Muscle layer of colon (tissue), 2 donors: ENCODE measurements around the gene CTBP1.

Experiments used
- H3K27ac ChIP-seq: one replicate; pipeline ENCODE4 v1.7.0; 2013; ENCODE audit warnings: low read depth, mild to moderate bottlenecking, low read length, moderate library complexity
- H3K27me3 ChIP-seq, 2 donors: one replicate each; pipeline ENCODE4 v1.7.0; 2013; ENCODE audit warnings: low read length in 2 of 2, mild to moderate bottlenecking in 2 of 2; ENCODE audit not compliant: insufficient read depth in 2 of 2, control insufficient read depth in 1 of 2
- H3K36me3 ChIP-seq: one replicate; pipeline ENCODE4 v1.7.0; 2013; ENCODE audit warnings: mild to moderate bottlenecking, low read length; ENCODE audit not compliant: insufficient read depth
- H3K4me1 ChIP-seq: one replicate; pipeline ENCODE4 v1.7.0; 2013; ENCODE audit warnings: mild to moderate bottlenecking, low read length; ENCODE audit not compliant: insufficient read depth
- H3K4me3 ChIP-seq, 2 donors: one replicate each; pipeline ENCODE4 v1.7.0; 2013; ENCODE audit warnings: low read length in 2 of 2, low read depth in 1 of 2, mild to moderate bottlenecking in 1 of 2, moderate library complexity in 1 of 2
- H3K9ac ChIP-seq: one replicate; pipeline ENCODE4 v1.7.0; 2013; ENCODE audit warnings: low read length
- H3K9me3 ChIP-seq: one replicate; pipeline ENCODE4 v1.7.0; 2013; ENCODE audit warnings: mild to moderate bottlenecking, low read length
- donor health status: abdominal sarcoma.
- donor health status: Adenocarcinoma of cecum.

The CTBP1 gene

GRCh38 chr4:1277667-1278665 lies 29.0 kb upstream of the CTBP1 start:
- H3K27ac ChIP-seq: no peak overlapping the region
- H3K4me1 ChIP-seq: no peaks in the 10 kb centered on the region

DNA sequence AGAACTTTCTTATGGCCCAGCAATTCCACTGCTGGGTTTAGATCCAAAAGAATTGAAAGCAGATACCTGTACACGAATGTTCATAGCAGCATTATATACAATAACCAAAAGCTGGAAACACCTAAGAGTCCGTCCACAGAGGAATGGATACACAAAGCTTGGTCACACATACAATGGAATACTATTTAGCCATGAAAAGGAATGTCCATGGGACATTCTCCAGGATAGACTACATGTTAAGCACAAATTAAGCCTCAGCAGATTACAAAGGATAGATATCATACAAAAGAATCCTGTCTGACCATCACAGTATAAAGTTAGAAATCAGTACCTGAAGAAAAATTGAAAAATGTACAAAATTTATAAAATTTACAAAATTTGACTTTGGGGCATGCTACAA lies 28.1 kb upstream of the CTBP1 start:
- Histone ChIP-seq H3K4me3 (no peak overlapping the region), H3K27me3 (no peaks in the 10 kb centered on the region)

More at GRCh38 chr4:1277667-1278665, 29.0 kb upstream of the CTBP1 start:
- Histone ChIP-seq H3K36me3 (no peaks in the 10 kb centered on the region), H3K9me3 (no peaks in the 10 kb centered on the region), H3K27me3 (no peaks in the 10 kb centered on the region), H3K9ac (no peak overlapping the region), H3K4me3 (no peak overlapping the region)

DNA sequence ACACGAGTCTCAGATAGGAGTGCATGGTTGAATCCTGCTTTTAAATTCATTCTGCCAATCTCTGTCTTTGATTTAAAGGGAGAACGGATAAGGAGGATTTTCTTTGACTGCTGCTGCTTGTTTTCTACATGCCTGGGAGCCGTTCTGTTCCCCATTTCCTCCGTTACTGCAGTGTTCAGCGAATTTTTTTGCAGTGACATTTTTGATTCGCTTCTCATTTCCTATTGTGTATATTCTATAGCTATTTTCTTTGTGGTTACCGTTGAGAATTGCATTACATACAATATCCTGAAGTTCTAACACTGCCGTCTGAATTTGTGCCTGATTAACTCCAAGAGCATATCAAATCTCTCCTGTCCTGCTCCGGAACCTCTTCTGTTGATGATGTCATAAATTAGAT lies 25.9 kb upstream of the CTBP1 start:
- H3K27me3 ChIP-seq: no peaks in the 10 kb centered on the region
- H3K4me3 ChIP-seq: no peak overlapping the region
- no peak overlapping the region for H3K9ac ChIP-seq
- H3K36me3 ChIP-seq: no peaks in the 10 kb centered on the region
- H3K4me1 ChIP-seq: no peaks in the 10 kb centered on the region
- no peaks in the 10 kb centered on the region for H3K9me3 ChIP-seq
- no peak overlapping the region for H3K27ac ChIP-seq

More for the DNA sequence above, 28.1 kb upstream of the CTBP1 start:
- Histone ChIP-seq H3K36me3 (no peaks in the 10 kb centered on the region), H3K9ac (no peak overlapping the region), H3K4me1 (no peaks in the 10 kb centered on the region), H3K27ac (no peak overlapping the region), H3K9me3 (no peaks in the 10 kb centered on the region)

- Histone ChIP-seq H3K27me3 (no peaks in the 10 kb centered on the region), H3K4me3 (no peak overlapping the region), H3K27ac (no peak overlapping the region), H3K36me3 (no peaks in the 10 kb centered on the region), H3K9ac (no peak overlapping the region), H3K9me3 (no peaks in the 10 kb centered on the region), H3K4me1 (no peaks in the 10 kb centered on the region)
These were observed 22.8 kb upstream of the CTBP1 start for GRCh38 chr4:1271686-1272085.

DNA sequence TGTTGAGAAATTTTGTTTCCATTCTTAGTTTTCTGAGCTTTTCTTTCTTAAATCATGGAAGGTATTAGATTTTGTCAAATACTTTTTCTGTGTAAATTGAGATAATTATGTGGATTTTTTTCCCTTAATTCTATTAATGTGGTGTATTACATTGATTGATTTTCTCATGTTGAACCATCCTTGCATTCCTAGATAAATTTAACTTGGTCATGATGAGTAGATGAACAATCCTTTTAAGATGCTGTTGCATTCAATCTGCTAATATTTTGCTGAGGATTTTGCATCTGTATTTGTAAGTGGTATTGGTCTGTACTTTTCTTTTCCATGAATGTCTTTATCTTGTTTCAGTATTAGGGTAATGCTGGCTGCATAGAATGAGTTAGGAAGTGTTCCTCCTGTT lies 20.3 kb upstream of the CTBP1 start:
- Histone ChIP-seq H3K9me3 (no peaks in the 10 kb centered on the region), H3K4me3 (no peak overlapping the region), H3K36me3 (no peaks in the 10 kb centered on the region), H3K4me1 (no peaks in the 10 kb centered on the region), H3K9ac (no peak overlapping the region), H3K27me3 (no peaks in the 10 kb centered on the region), H3K27ac (no peak overlapping the region)

- Histone ChIP-seq H3K36me3 (no peaks in the 10 kb centered on the region), H3K9ac (no peak overlapping the region), H3K4me1 (no peaks in the 10 kb centered on the region), H3K27ac (no peak overlapping the region), H3K9me3 (no peaks in the 10 kb centered on the region), H3K27me3 (no peaks in the 10 kb centered on the region), H3K4me3 (no peak overlapping the region)
These were observed 18.2 kb upstream of the CTBP1 start for GRCh38 chr4:1266881-1267763.

- no peaks in the 10 kb centered on the region for H3K9me3 ChIP-seq
- no peaks in the 10 kb centered on the region for H3K4me1 ChIP-seq
- no peaks in the 10 kb centered on the region for H3K27me3 ChIP-seq
- H3K27ac ChIP-seq: no peak overlapping the region
- no peak overlapping the region for H3K4me3 ChIP-seq
- no peaks in the 10 kb centered on the region for H3K36me3 ChIP-seq
- no peak overlapping the region for H3K9ac ChIP-seq
These were observed 16.4 kb upstream of the CTBP1 start for GRCh38 chr4:1265351-1265750.

DNA sequence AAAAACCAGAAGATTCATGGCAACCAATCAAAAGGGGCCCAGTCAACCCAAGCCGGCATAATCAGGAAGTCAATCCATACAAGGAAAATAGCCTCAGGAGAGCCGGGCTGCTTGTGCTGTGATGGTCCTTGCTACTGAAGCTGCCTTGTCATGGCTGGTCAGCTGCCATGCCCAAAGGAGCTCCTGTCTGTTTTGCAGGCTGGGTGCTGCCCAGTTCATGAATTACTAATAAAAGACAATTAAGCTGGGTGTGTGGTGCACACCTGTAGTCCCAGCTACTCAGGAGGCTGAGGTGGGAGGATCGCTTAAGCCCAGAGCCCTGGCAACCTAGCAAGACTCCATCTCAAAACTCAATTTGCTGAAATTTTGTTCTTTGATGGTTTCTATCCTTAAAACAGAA lies 16.0 kb upstream of the CTBP1 start:
- Histone ChIP-seq H3K27me3 (no peaks in the 10 kb centered on the region), H3K4me1 (no peaks in the 10 kb centered on the region), H3K9ac (no peak overlapping the region), H3K27ac (no peak overlapping the region), H3K9me3 (no peaks in the 10 kb centered on the region), H3K36me3 (no peaks in the 10 kb centered on the region), H3K4me3 (no peak overlapping the region)

GRCh38 chr4:1261107-1261928 lies 12.4 kb upstream of the CTBP1 start:
- Histone ChIP-seq H3K36me3 (no peaks in the 10 kb centered on the region), H3K27ac (no peak overlapping the region), H3K27me3 (no peaks in the 10 kb centered on the region), H3K4me1 (no peaks in the 10 kb centered on the region), H3K4me3 (no peak overlapping the region), H3K9me3 (no peaks in the 10 kb centered on the region), H3K9ac (no peak overlapping the region)

- Histone ChIP-seq H3K9ac (no peak overlapping the region), H3K27ac (no peak overlapping the region), H3K4me1 (no peaks in the 10 kb centered on the region), H3K27me3 (no peaks in the 10 kb centered on the region), H3K9me3 (no peaks in the 10 kb centered on the region), H3K36me3 (no peaks in the 10 kb centered on the region), H3K4me3 (no peak overlapping the region)
These were observed 11.6 kb upstream of the CTBP1 start for GRCh38 chr4:1260418-1261106.
